Peyer's patch (tissue), 4 donors: ENCODE results near the gene UBE2D3. TPM values are rescaled to one million over a fixed set of nuclear protein-coding genes. Genes with fewer than 3 reads are reported as not detected.

Experiments used
- DNase-seq, 3 donors: peaks; one replicate each; pipeline ENCODE4 v3.0.0-alpha.2; 2017 to 2019
- H3K27ac ChIP-seq, 4 donors: fragments of 200-600 bp; sonication (generic); one replicate each; pipeline ENCODE4 v1.5.1; 2016 to 2019
- H3K27me3 ChIP-seq, 2 donors: fragments of 200-600 bp; sonication (generic); one replicate each; pipeline ENCODE4 v1.5.1; 2019
- H3K36me3 ChIP-seq, 3 donors: fragments of 200-600 bp; sonication (generic); one replicate each; pipeline ENCODE4 v1.5.1; 2016 to 2019
- H3K4me1 ChIP-seq, 4 donors: fragments of 200-600 bp; sonication (generic); one replicate each; pipeline ENCODE4 v1.5.1; 2016 to 2019
- H3K4me3 ChIP-seq, 4 donors: fragments of 200-600 bp; sonication (generic); 1 replicate in 3 of 4; 2 replicates in 1 of 4; pipeline ENCODE4 v1.5.1; 2016 to 2019; ENCODE audit warnings: mild to moderate bottlenecking in 1 of 4
- H3K9me3 ChIP-seq, 4 donors: fragments of 200-600 bp; sonication (generic); one replicate each; pipeline ENCODE4 v1.5.1; 2016 to 2019; ENCODE audit warnings: mild to moderate bottlenecking in 1 of 4
- CTCF ChIP-seq, 6 experiments: fragments of 450-650 bp in 4 of 6; fragments of 200-600 bp in 2 of 6; sonication (generic) in 1 of 6; IDR thresholded peaks; one replicate each; pipeline ENCODE4 v1.5.1; 2017 to 2019; ENCODE audit warnings: antibody characterized with exemption in 6 of 6, mild to moderate bottlenecking in 3 of 6, moderate library complexity in 1 of 6
- POLR2A ChIP-seq, 2 donors: fragments of 450-650 bp; IDR thresholded peaks; one replicate each; pipeline ENCODE4 v1.5.1; 2017; ENCODE audit warnings: antibody characterized with exemption in 2 of 2, mild to moderate bottlenecking in 2 of 2, moderate library complexity in 2 of 2
- total RNA-seq, 4 donors: library from RNA; depleted of rRNA; stranded (reverse); fragments of >200 nt; gene quantifications; one replicate each; pipeline ENCODE4 v1.1.0, GENCODE V29; 2016

The UBE2D3 gene
- total RNA-seq, 4 donors from 2014 or later, result 240 to 373 (median 308) TPM

GRCh38 chr4:102829803-102830202 lies 2.5 kb upstream of the UBE2D3 start:
- Histone ChIP-seq H3K9me3 (no peaks in the 10 kb centered on the region), H3K4me1 (peaks cover 0 to 10% (median 0%) of the 10 kb centered on the region in 4 donors), H3K27me3 (no peaks in the 10 kb centered on the region), H3K36me3 (no peaks in the 10 kb centered on the region), H3K27ac (peak overlapping the region in 1 of 4 donors; percentile 100), H3K4me3 (no peak overlapping the region)
- no peak for DNase-seq
- TF ChIP-seq POLR2A (IDR thresholded peaks at IDR 0.05) (no peak), CTCF (IDR thresholded peaks at IDR 0.05) (no peak)

GRCh38 chr4:102828497-102828808 lies 1.1 kb upstream of the UBE2D3 start:
- no peaks in the 10 kb centered on the region for H3K36me3 ChIP-seq
- no peaks in the 10 kb centered on the region for H3K9me3 ChIP-seq
- no peak for TF ChIP-seq POLR2A (IDR thresholded peaks at IDR 0.05)
- TF ChIP-seq CTCF (IDR thresholded peaks at IDR 0.05), result no peak
- no peaks in the 10 kb centered on the region for H3K27me3 ChIP-seq
- peak overlapping the region; percentile 100 for H3K27ac ChIP-seq
- DNase-seq, result no peak
- H3K4me3 ChIP-seq, result peak overlapping the region; percentile 85 to 93 (median 90)
- H3K4me1 ChIP-seq, result peaks cover 0 to 22% (median 1%) of the 10 kb centered on the region in 4 donors

- peak in 1 of 6 experiments; percentile 2 for TF ChIP-seq CTCF (IDR thresholded peaks at IDR 0.05)
- TF ChIP-seq POLR2A (IDR thresholded peaks at IDR 0.05), result peak; percentile 60 to 90
- no peaks in the 10 kb centered on the region for H3K9me3 ChIP-seq
- peaks cover 0 to 28% (median 1%) of the 10 kb centered on the region in 4 donors for H3K4me1 ChIP-seq
- peak; percentile 96 to 100 (median 99) for DNase-seq
- peak overlapping the region; percentile 85 to 93 (median 90) for H3K4me3 ChIP-seq
- no peaks in the 10 kb centered on the region for H3K27me3 ChIP-seq
- H3K27ac ChIP-seq, result peak overlapping the region; percentile 100
- H3K36me3 ChIP-seq, result no peaks in the 10 kb centered on the region
Observed at GRCh38 chr4:102827674-102828496, 534 bp upstream of the UBE2D3 start.

- TF ChIP-seq CTCF (IDR thresholded peaks at IDR 0.05) (no peak), POLR2A (IDR thresholded peaks at IDR 0.05) (no peak)
- peak overlapping the region; percentile 100 for H3K27ac ChIP-seq
Observed at GRCh38 chr4:102826105-102826889, 1.1 kb downstream of the UBE2D3 start.

GRCh38 chr4:102825261-102826091 lies 1.9 kb downstream of the UBE2D3 start:
- Histone ChIP-seq H3K27me3 (no peaks in the 10 kb centered on the region), H3K27ac (peak overlapping the region; percentile 100), H3K4me1 (peaks cover 0 to 50% (median 9%) of the 10 kb centered on the region in 4 donors), H3K4me3 (peak overlapping the region; percentile 85 to 93 (median 90)), H3K9me3 (no peaks in the 10 kb centered on the region), H3K36me3 (no peaks in the 10 kb centered on the region)
- no peak for DNase-seq
- TF ChIP-seq CTCF (IDR thresholded peaks at IDR 0.05) (no peak), POLR2A (IDR thresholded peaks at IDR 0.05) (peak in 1 of 2 donors; percentile 16)

More at GRCh38 chr4:102826105-102826889, 1.1 kb downstream of the UBE2D3 start:
- DNase-seq, result no peak
- no peaks in the 10 kb centered on the region for H3K9me3 ChIP-seq
- no peaks in the 10 kb centered on the region for H3K36me3 ChIP-seq
- H3K27me3 ChIP-seq, result no peaks in the 10 kb centered on the region
- peak overlapping the region; percentile 85 to 93 (median 90) for H3K4me3 ChIP-seq
- H3K4me1 ChIP-seq, result peaks cover 0 to 42% (median 5%) of the 10 kb centered on the region in 4 donors
